IPS-18c (cell line): Measurements from ENCODE around the gene DNAJB6.

ENCODE experiments used
- H3K4me3 ChIP-seq: 2 replicates; pipeline ENCODE4 v1.7.0; 2013; ENCODE audit warnings: low read depth, mild to moderate bottlenecking, low read length, moderate library complexity; ENCODE audit not compliant: insufficient read depth
- H3K9me3 ChIP-seq: one replicate; pipeline ENCODE4 v1.6.1; 2013; ENCODE audit warnings: mild to moderate bottlenecking, low read length, moderate library complexity; ENCODE audit not compliant: control insufficient read depth, insufficient read depth

Gene DNAJB6

DNA sequence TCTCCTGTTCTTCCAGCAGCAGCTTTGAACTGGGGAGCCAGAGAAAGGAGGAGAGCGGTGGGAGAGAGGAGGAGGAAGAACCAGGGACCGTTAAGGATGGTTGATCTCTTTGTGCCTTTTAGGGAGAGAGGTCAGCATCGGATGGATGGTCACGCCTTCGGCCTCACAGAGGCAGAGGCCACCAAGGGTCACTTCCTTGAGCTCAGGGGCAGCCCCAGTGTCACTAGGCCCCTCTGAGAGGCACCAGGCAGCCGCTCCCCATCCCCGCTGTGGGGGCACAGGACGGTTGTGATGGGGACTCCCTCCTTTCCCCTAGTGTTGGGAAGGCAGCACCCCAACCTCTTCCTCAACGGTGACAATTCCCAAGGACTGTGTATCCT, 121.4 kb downstream of the DNAJB6 start:
- H3K9me3 ChIP-seq: peaks cover 12% of the 10 kb centered on the region
- no peak overlapping the region for H3K4me3 ChIP-seq

GRCh38 chr7:157459966-157460365, 123.2 kb downstream of the DNAJB6 start:
- peaks cover 8% of the 10 kb centered on the region for H3K9me3 ChIP-seq

DNA sequence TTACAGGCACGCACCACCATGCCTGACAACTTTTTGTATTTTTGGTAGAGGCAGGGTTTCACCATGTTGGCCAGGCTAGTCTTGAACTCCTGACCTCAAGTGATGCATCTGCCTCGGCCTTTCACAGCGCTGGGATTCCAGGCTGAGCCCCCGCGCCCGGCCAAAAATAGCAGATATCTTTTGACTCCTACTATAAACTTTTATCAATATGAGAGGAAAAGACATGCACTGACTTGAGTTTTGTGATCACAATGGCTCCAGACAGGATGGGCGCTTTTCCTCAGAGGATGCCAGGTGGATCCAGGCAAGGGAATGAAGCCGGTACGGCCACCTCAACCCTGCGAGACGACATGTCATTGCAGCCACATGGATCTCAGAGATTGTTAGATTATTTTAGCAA, 123.9 kb downstream of the DNAJB6 start:
- no peak overlapping the region for H3K4me3 ChIP-seq

More at GRCh38 chr7:157459966-157460365, 123.2 kb downstream of the DNAJB6 start:
- H3K4me3 ChIP-seq: no peak overlapping the region

GRCh38 chr7:157461573-157462418, 125.0 kb downstream of the DNAJB6 start:
- Histone ChIP-seq H3K9me3 (peaks cover 6% of the 10 kb centered on the region), H3K4me3 (no peak overlapping the region)

More for the DNA sequence above, 123.9 kb downstream of the DNAJB6 start:
- H3K9me3 ChIP-seq: peaks cover 8% of the 10 kb centered on the region

DNA sequence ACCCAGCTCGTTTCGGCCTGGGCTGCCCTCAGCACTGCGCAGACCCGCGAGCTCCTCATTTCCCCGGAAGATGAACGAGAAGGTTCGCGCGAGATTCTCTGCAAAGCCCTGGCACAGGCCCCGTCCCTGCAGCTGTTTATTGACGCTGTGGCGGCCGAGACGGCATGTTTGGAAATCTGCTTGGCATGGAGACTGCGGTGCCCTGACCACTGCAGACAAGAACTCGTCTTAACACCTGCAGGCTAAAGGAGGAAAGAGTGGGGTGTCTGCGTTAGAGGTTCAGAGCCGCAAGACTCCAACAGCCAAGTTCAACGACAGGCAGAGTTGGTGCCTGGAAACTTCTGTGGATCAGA, 125.6 kb downstream of the DNAJB6 start:
- no peak overlapping the region for H3K4me3 ChIP-seq
- peaks cover 6% of the 10 kb centered on the region for H3K9me3 ChIP-seq

DNA sequence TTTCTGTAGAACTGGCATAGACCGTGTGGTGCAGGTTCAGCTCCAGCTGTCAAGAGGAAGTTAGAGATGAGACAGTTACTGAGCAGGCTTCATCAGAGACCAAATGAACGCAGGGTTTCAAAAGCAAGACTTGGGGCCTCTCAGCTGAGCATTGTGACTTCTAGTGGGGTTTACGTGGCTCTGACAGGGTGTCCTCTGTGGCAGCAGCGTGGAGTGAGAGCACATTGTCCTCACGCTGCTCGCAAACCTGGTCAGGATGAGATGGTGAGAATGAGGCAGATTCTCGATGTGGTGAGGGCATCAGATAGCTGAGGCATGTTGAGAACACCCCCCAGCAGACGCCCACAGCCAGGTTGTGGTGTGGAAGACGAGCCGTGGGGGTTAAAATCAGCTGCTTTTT, 126.0 kb downstream of the DNAJB6 start:
- H3K9me3 ChIP-seq: peaks cover 6% of the 10 kb centered on the region
- no peak overlapping the region for H3K4me3 ChIP-seq

- Histone ChIP-seq H3K4me3 (no peak overlapping the region), H3K9me3 (peaks cover 6% of the 10 kb centered on the region)
These were observed 126.4 kb downstream of the DNAJB6 start for GRCh38 chr7:157463245-157463644.

DNA sequence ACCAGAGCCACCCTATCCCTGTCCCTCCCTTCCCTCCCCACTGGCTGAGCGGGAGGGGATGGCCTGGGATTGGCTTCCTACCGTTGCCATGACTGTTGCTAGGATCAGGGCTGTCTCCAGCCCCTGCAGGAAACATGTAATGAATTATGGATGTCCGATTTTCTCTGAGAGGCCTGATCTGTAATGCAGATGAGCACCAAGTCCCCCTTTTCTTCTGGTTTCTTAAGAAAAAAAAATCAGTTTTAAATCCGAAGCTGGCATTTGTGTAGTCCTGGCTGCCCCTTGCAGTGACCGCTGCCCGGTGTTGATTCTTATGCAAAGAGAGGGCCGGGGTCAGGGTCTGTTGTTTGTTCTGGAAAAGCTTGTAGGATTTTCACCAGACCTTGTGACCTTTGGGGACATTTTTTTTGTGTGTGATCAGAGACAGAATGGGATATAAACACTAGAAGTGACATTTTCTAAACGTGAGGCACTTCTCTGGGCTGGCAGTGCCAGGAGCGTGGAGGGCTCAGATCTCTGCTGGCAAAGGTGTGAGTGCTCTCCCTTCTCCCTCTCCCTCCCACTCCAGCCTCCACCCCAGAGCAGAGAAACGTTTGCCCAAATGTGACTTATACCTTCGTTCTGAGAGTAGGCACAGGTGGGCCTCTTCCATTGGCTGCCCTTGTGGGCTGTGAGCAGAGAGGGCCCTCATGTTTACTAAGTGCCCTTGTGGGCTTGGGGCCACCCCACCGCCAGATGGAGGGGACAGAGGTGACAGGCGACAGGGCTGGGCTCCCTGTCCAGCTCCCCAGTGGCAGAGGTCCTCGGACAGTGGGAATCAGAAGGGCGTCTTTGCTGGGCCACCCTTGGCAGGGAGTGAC, 127.5 kb downstream of the DNAJB6 start:
- Histone ChIP-seq H3K4me3 (no peak overlapping the region; the same call in 1 of the 2 replicates), H3K9me3 (peaks cover 3% of the 10 kb centered on the region)

GRCh38 chr7:157464971-157465886, 128.4 kb downstream of the DNAJB6 start:
- H3K4me3 ChIP-seq: no peak overlapping the region
- no peaks in the 10 kb centered on the region for H3K9me3 ChIP-seq

DNA sequence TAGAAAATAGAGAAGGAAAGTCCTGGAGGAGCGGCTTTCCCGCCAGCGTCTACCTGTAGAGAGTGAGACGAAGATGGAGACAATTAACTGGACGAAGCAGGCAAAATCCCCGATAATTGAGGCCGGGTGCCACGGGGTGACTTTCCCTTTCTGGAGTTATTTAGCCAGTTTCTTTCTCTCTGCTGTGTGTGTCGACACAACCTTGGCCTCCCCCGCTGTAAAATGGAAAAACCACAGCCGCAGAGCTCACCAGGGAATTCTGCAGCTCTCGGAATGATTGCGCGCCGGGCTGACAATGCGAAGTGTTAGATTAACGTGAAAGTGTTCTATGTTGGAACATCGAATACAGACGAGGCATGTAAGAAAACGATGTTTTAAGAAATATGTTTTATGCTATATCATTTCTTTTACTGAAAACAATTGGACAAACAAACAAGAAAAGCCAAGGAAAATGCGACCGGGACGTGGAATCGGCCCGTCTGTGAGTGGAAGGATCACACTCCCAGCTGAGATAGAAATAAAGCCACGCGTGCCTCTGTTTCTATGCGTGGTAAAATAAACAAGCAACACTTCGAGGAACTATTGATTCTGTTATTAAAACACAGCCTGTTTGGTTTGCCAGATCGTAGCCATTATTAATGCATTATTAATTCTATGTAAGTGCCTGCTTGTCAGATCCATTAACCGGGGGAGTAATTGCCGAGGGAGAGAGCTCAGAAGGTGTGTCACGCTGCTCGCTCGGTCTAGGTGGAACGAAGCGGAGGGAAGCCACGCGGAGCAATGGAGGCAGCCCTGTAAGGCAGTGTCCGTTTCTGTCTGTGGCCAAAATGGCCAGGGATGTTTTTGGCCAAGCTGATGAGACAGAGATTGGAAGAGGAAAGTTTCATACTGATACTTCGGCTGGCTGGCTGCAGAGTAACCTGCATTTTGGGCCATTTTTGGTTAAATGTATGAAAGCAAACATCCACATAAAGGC, 129.4 kb downstream of the DNAJB6 start:
- Histone ChIP-seq H3K4me3 (no peak overlapping the region), H3K9me3 (no peaks in the 10 kb centered on the region)

GRCh38 chr7:157466867-157467261, 130.1 kb downstream of the DNAJB6 start:
- Histone ChIP-seq H3K9me3 (no peaks in the 10 kb centered on the region), H3K4me3 (no peak overlapping the region)
